HEK293 (cell line): ENCODE measurements around the gene NUAK1.

Experiments
- CTCF ChIA-PET: fragments of 350-600 bp; formaldehyde crosslinking; extraction: SDS; loops from one replicate; lab custom pipeline; 2021; ENCODE audit warnings: antibody characterized with exemption; lab: Yijun Ruan, JAX
- POLR2A ChIA-PET: fragments of 300-600 bp; formaldehyde crosslinking; extraction: SDS; loops from one replicate; lab custom pipeline; 2020; ENCODE audit warnings: antibody characterized with exemption, inconsistent platforms; lab: Yijun Ruan, JAX
- H3K27ac ChIP-seq: fragments of 200-500 bp; sonication (Bioruptor generic); 2 replicates; pipeline ENCODE4 v1.5.1; 2014; ENCODE audit warnings: low read depth, low read length, control low read depth, inconsistent platforms; ENCODE audit errors: extremely low read depth
- H3K36me3 ChIP-seq, 2 experiments: fragments of 200-500 bp in 1 of 2; sonication (Bioruptor generic) in 1 of 2; 1 replicate in 1 of 2; 2 replicates in 1 of 2; pipeline ENCODE4 v1.5.1; 2014 to 2017; ENCODE audit warnings: inconsistent platforms in 2 of 2, low read length in 2 of 2; ENCODE audit not compliant: control insufficient read depth in 2 of 2, insufficient read depth in 1 of 2
- H3K4me1 ChIP-seq: fragments of 200-500 bp; sonication (Bioruptor generic); 2 replicates; pipeline ENCODE4 v1.5.1; 2014; ENCODE audit warnings: mild to moderate bottlenecking, low read length, inconsistent platforms; ENCODE audit not compliant: control insufficient read depth, insufficient read depth
- H3K4me3 ChIP-seq: 2 replicates; pipeline ENCODE4 v1.5.1; 2011; ENCODE audit warnings: low read depth, mild to moderate bottlenecking, control low read depth, low read length, moderate library complexity
- H3K9me3 ChIP-seq: fragments of 200-500 bp; sonication (Bioruptor generic); 2 replicates; pipeline ENCODE4 v1.5.1; 2014; ENCODE audit warnings: low read depth, low read length, inconsistent platforms; ENCODE audit not compliant: control insufficient read depth, insufficient read depth
- ATF2 ChIP-seq: fragments of 450-650 bp; formaldehyde crosslinking; IDR thresholded peaks from 2 replicates; pipeline ENCODE4 v1.5.1; 2016; ENCODE audit warnings: missing biosample characterization, missing genetic modification characterization, low read depth
- GFI1B ChIP-seq: fragments of 450-650 bp; formaldehyde crosslinking; IDR thresholded peaks from 2 replicates; pipeline ENCODE4 v1.5.1; 2016; ENCODE audit warnings: missing biosample characterization, missing genetic modification characterization
- GLI4 ChIP-seq: fragments of 450-650 bp; formaldehyde crosslinking; IDR thresholded peaks from 2 replicates; pipeline ENCODE4 v1.5.1; 2016; ENCODE audit warnings: missing biosample characterization, missing genetic modification characterization
- HIC1 ChIP-seq: fragments of 450-650 bp; formaldehyde crosslinking; IDR thresholded peaks from 2 replicates; pipeline ENCODE4 v1.5.1; 2016; ENCODE audit warnings: missing biosample characterization, missing genetic modification characterization
- KLF10 ChIP-seq: fragments of 450-650 bp; IDR thresholded peaks from 2 replicates; pipeline ENCODE4 v1.5.1; 2018; ENCODE audit warnings: missing biosample characterization, mild to moderate bottlenecking, missing genetic modification characterization
- KLF9 ChIP-seq: fragments of 450-650 bp; formaldehyde crosslinking; IDR thresholded peaks from 2 replicates; pipeline ENCODE4 v1.5.1; 2016; ENCODE audit warnings: missing biosample characterization, missing genetic modification characterization, low read depth
- MZF1 ChIP-seq: fragments of 450-650 bp; formaldehyde crosslinking; IDR thresholded peaks from 2 replicates; pipeline ENCODE4 v1.5.1; 2017; ENCODE audit warnings: missing biosample characterization, missing genetic modification characterization, borderline replicate concordance
- SCRT1 ChIP-seq: fragments of 450-650 bp; formaldehyde crosslinking; IDR thresholded peaks from 2 replicates; pipeline ENCODE4 v1.5.1; 2016; ENCODE audit warnings: missing biosample characterization, missing genetic modification characterization, borderline replicate concordance
- TRIM28 ChIP-seq: IDR thresholded peaks from 2 replicates; pipeline ENCODE4 v1.6.1; 2011; ENCODE audit warnings: low read length, control low read depth, borderline replicate concordance
- ZBTB1 ChIP-seq: fragments of 450-650 bp; formaldehyde crosslinking; IDR thresholded peaks from 2 replicates; pipeline ENCODE4 v1.5.1; 2016; ENCODE audit warnings: missing biosample characterization, missing genetic modification characterization
- ZBTB21 ChIP-seq: fragments of 450-650 bp; formaldehyde crosslinking; IDR thresholded peaks from 2 replicates; pipeline ENCODE4 v1.5.1; 2017; ENCODE audit warnings: missing biosample characterization, missing genetic modification characterization
- ZFP69B ChIP-seq: fragments of 450-650 bp; formaldehyde crosslinking; IDR thresholded peaks from 2 replicates; pipeline ENCODE4 v1.5.1; 2016; ENCODE audit warnings: missing biosample characterization, missing genetic modification characterization
- ZNF140 ChIP-seq: fragments of 450-650 bp; formaldehyde crosslinking; IDR thresholded peaks from 2 replicates; pipeline ENCODE4 v1.5.1; 2016; ENCODE audit warnings: missing biosample characterization, missing genetic modification characterization
- ZNF148 ChIP-seq: fragments of 450-650 bp; formaldehyde crosslinking; IDR thresholded peaks from 2 replicates; pipeline ENCODE4 v1.5.0; 2017; ENCODE audit warnings: missing biosample characterization, missing genetic modification characterization, borderline replicate concordance
- ZNF184 ChIP-seq: fragments of 450-650 bp; IDR thresholded peaks from 2 replicates; pipeline ENCODE4 v1.5.1; 2018; ENCODE audit warnings: missing biosample characterization, mild to moderate bottlenecking, missing genetic modification characterization
- ZNF19 ChIP-seq: fragments of 450-650 bp; formaldehyde crosslinking; IDR thresholded peaks from 2 replicates; pipeline ENCODE4; 2016; ENCODE audit warnings: missing biosample characterization, missing genetic modification characterization, low read depth
- ZNF302 ChIP-seq: fragments of 450-650 bp; formaldehyde crosslinking; IDR thresholded peaks from 2 replicates; pipeline ENCODE4 v1.5.1; 2016; ENCODE audit warnings: missing biosample characterization, missing genetic modification characterization, low read depth
- ZNF433 ChIP-seq: fragments of 450-650 bp; formaldehyde crosslinking; IDR thresholded peaks from 2 replicates; pipeline ENCODE4 v1.5.1; 2016; ENCODE audit warnings: missing biosample characterization, missing genetic modification characterization, low read depth
- ZNF48 ChIP-seq: fragments of 450-650 bp; formaldehyde crosslinking; IDR thresholded peaks from 2 replicates; pipeline ENCODE4 v1.5.1; 2016; ENCODE audit warnings: missing biosample characterization, missing genetic modification characterization
- ZNF510 ChIP-seq: fragments of 450-650 bp; formaldehyde crosslinking; IDR thresholded peaks from 2 replicates; pipeline ENCODE4 v1.5.1; 2018; ENCODE audit warnings: mild to moderate bottlenecking, missing genetic modification characterization, missing biosample characterization; ENCODE audit not compliant: insufficient replicate concordance
- ZNF544 ChIP-seq: fragments of 450-650 bp; formaldehyde crosslinking; IDR thresholded peaks from 2 replicates; pipeline ENCODE4 v1.5.0; 2017; ENCODE audit warnings: missing biosample characterization, missing genetic modification characterization
- ZNF623 ChIP-seq: fragments of 450-650 bp; formaldehyde crosslinking; IDR thresholded peaks from 2 replicates; pipeline ENCODE4 v1.5.1; 2016; ENCODE audit warnings: missing biosample characterization, missing genetic modification characterization
- ZNF692 ChIP-seq: fragments of 450-650 bp; formaldehyde crosslinking; IDR thresholded peaks from 2 replicates; pipeline ENCODE4 v1.5.1; 2016; ENCODE audit warnings: missing biosample characterization, missing genetic modification characterization
- ZNF704 ChIP-seq: fragments of 450-650 bp; formaldehyde crosslinking; IDR thresholded peaks from 2 replicates; pipeline ENCODE4 v1.5.1; 2016; ENCODE audit warnings: missing biosample characterization, missing genetic modification characterization
- ZNF843 ChIP-seq: fragments of 450-650 bp; formaldehyde crosslinking; IDR thresholded peaks from 2 replicates; pipeline ENCODE4 v1.5.1; 2016; ENCODE audit warnings: missing biosample characterization, missing genetic modification characterization
- ZSCAN23 ChIP-seq: fragments of 450-650 bp; formaldehyde crosslinking; IDR thresholded peaks from 2 replicates; pipeline ENCODE4 v1.5.1; 2016; ENCODE audit warnings: missing biosample characterization, missing genetic modification characterization

The NUAK1 gene

GRCh38 chr12:106134294-106134949 lies 4.3 kb downstream of the NUAK1 start (continued):
- TF ChIP-seq ZNF148 (no peak), ZNF433 (tag by site-specific recombination) (no peak), SCRT1 (tag by site-specific recombination) (no peak), GFI1B (tag by site-specific recombination) (no peak), ATF2 (tag by site-specific recombination) (no peak), ZNF302 (no peak), ZNF140 (no peak), GLI4 (no peak), KLF10 (tag by site-specific recombination) (no peak), MZF1 (tag by site-specific recombination) (no peak)
- TF ChIP-seq, all 188 proteins: peak for 0

GRCh38 chr12:106133136-106134087 lies 5.3 kb downstream of the NUAK1 start:
- ChIA-PET CTCF (interaction anchor here (0.5 to 6.2 kb wide), 13 partner anchors 14 to 714 kb away, joined by 3 to 55 read pairs (median 3); no protein-coding TSS in a partner anchor), POLR2A (no interaction called here)
- Histone ChIP-seq H3K9me3 (no peaks in the 10 kb centered on the region), H3K27ac (no peak overlapping the region), H3K4me3 (no peak overlapping the region)
- no peak for TF ChIP-seq GLI4
- no peak for TF ChIP-seq ZBTB1
- TF ChIP-seq ZNF48 (tag by site-specific recombination): no peak
- TF ChIP-seq HIC1 (tag by site-specific recombination): no peak
- TF ChIP-seq ZNF692 (tag by site-specific recombination): no peak
- TF ChIP-seq ZBTB21 (tag by site-specific recombination): no peak
- no peak for TF ChIP-seq ZNF843
- no peak for TF ChIP-seq ZFP69B (tag by site-specific recombination)
- no peak for TF ChIP-seq ZNF510 (tag by site-specific recombination)
- TF ChIP-seq ZNF184 (tag by site-specific recombination): no peak
- no peak for TF ChIP-seq ZNF544
- TF ChIP-seq ZNF623: no peak
- no peak for TF ChIP-seq TRIM28
- TF ChIP-seq ZSCAN23 (tag by site-specific recombination): no peak
- no peak for TF ChIP-seq KLF9
- no peak for TF ChIP-seq ZNF19
- no peak for TF ChIP-seq ZNF704 (tag by site-specific recombination)
- TF ChIP-seq, all 188 proteins: peak for 0
- Histone ChIP-seq H3K4me1 (peaks cover 23% of the 10 kb centered on the region), H3K36me3 (no peaks in the 10 kb centered on the region)
